ENCODE measurements around the gene IQCB1. TPM values are rescaled to one million over a fixed set of nuclear protein-coding genes. Genes with fewer than 3 reads are reported as not detected.
"Not testable (repeated sequence)": the region's sequence is repeated elsewhere in the genome, so short reads cannot be mapped to it uniquely, and the experiment has no call there.

Gene IQCB1
- total and polyA plus RNA-seq, 3 donors from 2014 or later = 33.6 to 39.3 (median 37.0) TPM

DNA sequence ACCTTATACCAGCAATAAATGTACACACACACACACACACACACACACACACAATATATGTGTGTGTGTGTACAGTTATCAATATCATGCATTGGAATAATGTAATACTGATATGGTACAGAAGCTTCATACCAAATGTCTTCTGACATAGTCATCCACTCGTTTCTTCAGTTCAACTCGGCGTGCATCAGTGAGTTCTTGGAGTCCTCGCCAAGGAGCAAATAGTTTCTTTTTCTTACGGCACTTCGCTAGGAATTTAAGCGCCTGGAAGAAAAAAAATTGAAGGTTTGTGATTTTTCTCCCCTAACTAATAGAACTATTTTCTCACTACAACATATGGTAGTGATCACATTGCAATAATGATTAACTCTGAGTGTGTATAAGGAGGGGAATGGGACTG lies 53.2 kb downstream of the IQCB1 start:
- no peak for DNase-seq
- 96 to 97% methylated on average over 7 of the region's 7 CpGs for WGBS, 2 donors
- H3K27me3 ChIP-seq = no peaks in the 10 kb centered on the region
- H3K27ac ChIP-seq = no peak overlapping the region
- H3K4me1 ChIP-seq = no peaks in the 10 kb centered on the region
- no peak overlapping the region for H3K4me3 ChIP-seq
- no peaks in the 10 kb centered on the region for H3K36me3 ChIP-seq (ENCODE audit: low read depth, missing control alignments)
- no peak for TF ChIP-seq POLR2A (IDR thresholded peaks at IDR 0.05)
- TF ChIP-seq, protein P1, sequence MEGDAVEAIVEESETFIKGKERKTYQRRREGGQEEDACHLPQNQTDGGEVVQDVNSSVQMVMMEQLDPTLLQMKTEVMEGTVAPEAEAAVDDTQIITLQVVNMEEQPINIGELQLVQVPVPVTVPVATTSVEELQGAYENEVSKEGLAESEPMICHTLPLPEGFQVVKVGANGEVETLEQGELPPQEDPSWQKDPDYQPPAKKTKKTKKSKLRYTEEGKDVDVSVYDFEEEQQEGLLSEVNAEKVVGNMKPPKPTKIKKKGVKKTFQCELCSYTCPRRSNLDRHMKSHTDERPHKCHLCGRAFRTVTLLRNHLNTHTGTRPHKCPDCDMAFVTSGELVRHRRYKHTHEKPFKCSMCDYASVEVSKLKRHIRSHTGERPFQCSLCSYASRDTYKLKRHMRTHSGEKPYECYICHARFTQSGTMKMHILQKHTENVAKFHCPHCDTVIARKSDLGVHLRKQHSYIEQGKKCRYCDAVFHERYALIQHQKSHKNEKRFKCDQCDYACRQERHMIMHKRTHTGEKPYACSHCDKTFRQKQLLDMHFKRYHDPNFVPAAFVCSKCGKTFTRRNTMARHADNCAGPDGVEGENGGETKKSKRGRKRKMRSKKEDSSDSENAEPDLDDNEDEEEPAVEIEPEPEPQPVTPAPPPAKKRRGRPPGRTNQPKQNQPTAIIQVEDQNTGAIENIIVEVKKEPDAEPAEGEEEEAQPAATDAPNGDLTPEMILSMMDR (IDR thresholded peaks at IDR 0.05) = no peak
- no peaks in the 10 kb centered on the region for H3K9me3 ChIP-seq
- intact Hi-C loops (cut with DNase I; ENCODE audit: low total_unique reads) = no loop called here

- H3K9me3 ChIP-seq; H3K4me1 ChIP-seq; H3K27me3 ChIP-seq; DNase-seq; intact Hi-C loops (cut with DNase I; ENCODE audit: low total_unique reads); H3K36me3 ChIP-seq (ENCODE audit: low read depth, missing control alignments); H3K27ac ChIP-seq; H3K4me3 ChIP-seq: not testable (repeated sequence)
- 92 to 96% methylated on average over 4 of the region's 4 CpGs for WGBS, 2 donors
These were observed 59.8 kb downstream of the IQCB1 start for GRCh38 chr3:121775095-121775494.

GRCh38 chr3:121769246-121769645 lies 65.6 kb downstream of the IQCB1 start:
- 95 to 98% methylated on average over 1 of the region's 1 CpG for WGBS, 2 donors
- H3K27me3 ChIP-seq = no peaks in the 10 kb centered on the region
- no peak overlapping the region for H3K4me3 ChIP-seq
- no peaks in the 10 kb centered on the region for H3K36me3 ChIP-seq (ENCODE audit: low read depth, missing control alignments)
- no peak overlapping the region for H3K27ac ChIP-seq
- TF ChIP-seq, protein P1 (IDR thresholded peaks at IDR 0.05) = no peak
- TF ChIP-seq POLR2A (IDR thresholded peaks at IDR 0.05) = no peak
- no peaks in the 10 kb centered on the region for H3K9me3 ChIP-seq
- DNase-seq = no peak
- H3K4me1 ChIP-seq = no peaks in the 10 kb centered on the region
- intact Hi-C loops (cut with DNase I; ENCODE audit: low total_unique reads) = no loop called here

DNA sequence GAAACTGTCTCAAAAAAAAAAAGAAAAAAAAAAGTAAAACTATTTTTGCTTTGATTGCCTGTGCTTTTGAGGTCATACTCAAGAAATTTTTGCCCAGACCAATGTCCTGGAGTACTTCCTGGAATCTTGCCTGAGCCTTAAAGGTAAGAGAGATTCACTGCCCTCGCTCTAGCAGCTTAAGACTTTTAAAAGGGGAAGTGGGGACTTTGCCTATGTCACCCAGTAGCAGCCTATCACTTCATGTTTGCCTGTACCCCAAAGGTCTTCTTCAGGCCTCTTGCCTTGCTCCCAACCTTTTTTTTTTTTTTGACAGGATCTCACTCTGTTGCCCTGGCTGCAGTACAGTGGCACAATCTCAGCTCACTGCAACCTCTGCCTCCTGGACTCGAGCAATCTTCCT lies 66.4 kb downstream of the IQCB1 start:
- intact Hi-C loops (cut with DNase I; ENCODE audit: low total_unique reads) = no loop called here
- Histone ChIP-seq H3K36me3 (ENCODE audit: low read depth, missing control alignments) (no peaks in the 10 kb centered on the region), H3K27ac (no peak overlapping the region), H3K4me1 (no peaks in the 10 kb centered on the region), H3K4me3 (no peak overlapping the region), H3K9me3 (no peaks in the 10 kb centered on the region), H3K27me3 (no peaks in the 10 kb centered on the region)
- 93 to 100% methylated on average over 2 of the region's 2 CpGs for WGBS, 2 donors
- no peak for TF ChIP-seq POLR2A (IDR thresholded peaks at IDR 0.05)
- TF ChIP-seq, protein P1 (IDR thresholded peaks at IDR 0.05) = no peak
- no peak for DNase-seq

DNA sequence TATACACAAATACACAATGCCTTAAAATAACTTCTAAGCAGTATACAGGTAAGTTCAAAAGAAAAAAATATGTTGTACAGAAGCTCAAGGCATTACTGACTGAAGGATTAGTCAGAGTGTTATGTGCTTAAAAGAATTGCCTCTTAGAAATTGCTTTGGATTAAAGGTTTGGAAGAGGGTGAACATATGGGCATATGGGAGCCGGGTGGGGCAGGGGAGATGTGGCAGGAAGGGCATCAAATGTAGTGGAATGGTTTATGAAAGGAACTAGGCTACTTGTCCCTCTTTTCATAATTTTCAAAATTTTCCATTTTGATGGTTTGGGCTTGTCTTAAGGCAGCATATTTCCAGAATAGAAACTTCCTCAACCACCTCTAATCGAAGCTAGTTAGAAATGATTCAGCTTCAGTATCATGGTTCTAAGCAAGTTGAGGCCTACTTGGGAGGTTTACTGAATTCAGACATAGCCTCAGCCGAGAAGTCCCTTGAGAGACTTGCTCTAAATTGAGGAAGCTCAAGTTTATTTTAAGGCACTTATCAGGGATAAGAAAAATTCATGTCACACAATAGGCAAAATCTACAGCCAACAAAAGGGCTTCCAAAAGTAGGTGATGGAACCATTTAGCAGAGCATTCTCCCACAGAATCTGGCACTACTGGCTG lies 75.2 kb downstream of the IQCB1 start:
- whole genome bisulfite sequencing, 2 donors = 63 to 74% methylated on average over 3 of the region's 3 CpGs

More for the DNA sequence above, 75.2 kb downstream of the IQCB1 start:
- Histone ChIP-seq H3K27me3 (no peaks in the 10 kb centered on the region), H3K4me1 (peaks cover 21% of the 10 kb centered on the region), H3K36me3 (ENCODE audit: low read depth, missing control alignments) (no peaks in the 10 kb centered on the region), H3K27ac (peak overlapping the region in 1 of 2 donors; percentile 22), H3K9me3 (no peaks in the 10 kb centered on the region), H3K4me3 (no peak overlapping the region)
- no peak for DNase-seq
- TF ChIP-seq, protein P1 (IDR thresholded peaks at IDR 0.05) = no peak
- no peak for TF ChIP-seq POLR2A (IDR thresholded peaks at IDR 0.05)
- intact Hi-C loops (cut with DNase I; ENCODE audit: low total_unique reads) = no loop called here
